ENCODE measurements around the gene MLPH. TPM values are rescaled to one million over a fixed set of nuclear protein-coding genes. Genes with fewer than 3 reads are reported as not detected.

Gene MLPH
- total and polyA plus RNA-seq, 2 of the 4 experiments (the other 2 are of a cell fraction), result 13.8 to 21.6 TPM

DNA sequence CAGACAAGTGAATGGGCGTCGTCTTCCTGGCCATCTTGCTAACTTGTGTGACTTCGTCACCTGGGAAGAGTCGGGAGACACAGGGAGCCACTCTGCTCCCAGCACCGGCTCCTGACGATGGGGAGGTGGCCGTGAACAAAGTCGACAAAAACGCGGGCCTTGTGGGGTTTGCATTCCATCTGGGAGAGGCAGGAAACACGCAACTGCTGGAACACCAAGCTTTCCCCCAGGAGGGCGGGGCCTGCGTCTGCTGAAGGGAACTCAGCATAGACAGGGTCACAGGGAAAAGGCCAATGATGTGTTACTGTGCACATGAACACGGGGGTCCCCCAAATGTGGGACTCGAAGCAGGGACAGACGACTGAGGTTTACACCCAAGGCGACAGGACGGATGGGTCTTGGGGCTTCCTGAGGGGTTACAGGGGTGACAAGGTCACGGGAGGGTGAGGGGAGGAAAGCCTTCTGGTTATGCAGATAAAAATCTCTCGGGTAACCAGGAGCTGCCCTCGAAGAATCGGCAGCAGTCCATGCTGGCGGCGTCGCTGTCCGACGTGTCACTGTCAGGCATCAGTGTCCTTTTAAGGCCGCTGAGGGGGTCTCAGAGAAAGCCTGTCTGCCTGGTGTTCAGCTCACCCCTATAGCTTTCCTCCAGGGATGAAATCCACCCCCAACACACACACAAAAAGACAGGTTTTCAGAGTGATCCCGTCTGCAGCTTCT is 51.1 kb downstream of the MLPH start:
- ChIA-PET CTCF (no interaction called here), POLR2A (ENCODE audit: unreplicated experiment) (no interaction called here)
- H3K4me2 ChIP-seq (ENCODE audit: low read depth, low read length), result no peak overlapping the region
- BruUV-seq (replicated peaks), result no TSS peak
- no peak overlapping the region for H2BK5ac ChIP-seq (ENCODE audit: low read depth, low read length, poor library complexity, severe bottlenecking)
- H3K4me1 ChIP-seq (ENCODE audit: control insufficient read depth, insufficient read depth, low read length), result peaks cover 4% of the 10 kb centered on the region; the same call in 1 of the 2 replicates
- H4K5ac ChIP-seq (ENCODE audit: low read depth, low read length), result no peak overlapping the region
- H4K20me1 ChIP-seq (ENCODE audit: insufficient read depth, low read length), result no peaks in the 10 kb centered on the region; the same call in 1 of the 2 replicates
- H4K8ac ChIP-seq (ENCODE audit: low read depth in 2 of 2, low read length in 2 of 2), result no peak overlapping the region
- H3K23ac ChIP-seq (ENCODE audit: low read depth, low read length), result no peak overlapping the region
- H3K9me3 ChIP-seq (ENCODE audit: control insufficient read depth, insufficient read depth, low read length), result no peaks in the 10 kb centered on the region
- H3K27me3 ChIP-seq (ENCODE audit: control insufficient read depth, insufficient read depth, low read length), result no peaks in the 10 kb centered on the region
- H3K36me3 ChIP-seq (ENCODE audit: control insufficient read depth, insufficient read depth, low read length), result no peaks in the 10 kb centered on the region
- H2AK9ac ChIP-seq (replicated peaks; ENCODE audit: low read depth, low read length, poor library complexity), result no peak overlapping the region
- no peak for ATAC-seq (ENCODE audit: low read depth)
- H3K9me1 ChIP-seq (ENCODE audit: insufficient read depth, low read length), result peaks cover 8% of the 10 kb centered on the region
- H3K56ac ChIP-seq (ENCODE audit: extremely low read depth, insufficient read depth, low read length), result no peak overlapping the region
- H2BK15ac ChIP-seq (ENCODE audit: low read depth, low read length), result no peak overlapping the region
- H3K9ac ChIP-seq (ENCODE audit: low read depth, low read length), result no peak overlapping the region
- H2BK20ac ChIP-seq (ENCODE audit: low read depth, low read length), result no peak overlapping the region
- dilution Hi-C loops (cut with HindIII; ENCODE audit: low sequenced_read_pairs, unreplicated experiment) (no loop called here), intact Hi-C loops (cut with micrococcal nuclease) (no loop called here), in situ Hi-C loops (cut with MboI; ENCODE audit: low sequenced_read_pairs) (no loop called here)
- no peak overlapping the region for H3K18ac ChIP-seq (ENCODE audit: low read depth, low read length)
- no peaks in the 10 kb centered on the region; a peak in 1 of 4 replicates for H3K79me1 ChIP-seq (ENCODE audit: low read depth in 1 of 2, low read length in 2 of 2)
- H3K27ac ChIP-seq (ENCODE audit: insufficient read depth, low read length), result no peak overlapping the region
- H4K91ac ChIP-seq (ENCODE audit: insufficient read depth, low read depth, low read length), result no peak overlapping the region
- H3K14ac ChIP-seq (replicated peaks; ENCODE audit: low read depth, low read length), result no peak overlapping the region
- no peak overlapping the region for H2BK120ac ChIP-seq (ENCODE audit: low read depth, low read length)
- H2AK5ac ChIP-seq (ENCODE audit: low read depth, low read length), result no peak overlapping the region
- H3K4me3 ChIP-seq (ENCODE audit: insufficient read depth, low read depth, low read length), result no peak overlapping the region
- no peak overlapping the region for H2AFZ ChIP-seq (replicated peaks; ENCODE audit: low read length, poor library complexity)
- no peak overlapping the region for H3K4ac ChIP-seq (ENCODE audit: low read depth, low read length)
- no peak for TF ChIP-seq MAFK (IDR thresholded peaks at IDR 0.05; ENCODE audit: low read depth, low read length)
- TF ChIP-seq RAD21 (IDR thresholded peaks at IDR 0.05; ENCODE audit: low read length), result no peak
- TF ChIP-seq, protein P1, sequence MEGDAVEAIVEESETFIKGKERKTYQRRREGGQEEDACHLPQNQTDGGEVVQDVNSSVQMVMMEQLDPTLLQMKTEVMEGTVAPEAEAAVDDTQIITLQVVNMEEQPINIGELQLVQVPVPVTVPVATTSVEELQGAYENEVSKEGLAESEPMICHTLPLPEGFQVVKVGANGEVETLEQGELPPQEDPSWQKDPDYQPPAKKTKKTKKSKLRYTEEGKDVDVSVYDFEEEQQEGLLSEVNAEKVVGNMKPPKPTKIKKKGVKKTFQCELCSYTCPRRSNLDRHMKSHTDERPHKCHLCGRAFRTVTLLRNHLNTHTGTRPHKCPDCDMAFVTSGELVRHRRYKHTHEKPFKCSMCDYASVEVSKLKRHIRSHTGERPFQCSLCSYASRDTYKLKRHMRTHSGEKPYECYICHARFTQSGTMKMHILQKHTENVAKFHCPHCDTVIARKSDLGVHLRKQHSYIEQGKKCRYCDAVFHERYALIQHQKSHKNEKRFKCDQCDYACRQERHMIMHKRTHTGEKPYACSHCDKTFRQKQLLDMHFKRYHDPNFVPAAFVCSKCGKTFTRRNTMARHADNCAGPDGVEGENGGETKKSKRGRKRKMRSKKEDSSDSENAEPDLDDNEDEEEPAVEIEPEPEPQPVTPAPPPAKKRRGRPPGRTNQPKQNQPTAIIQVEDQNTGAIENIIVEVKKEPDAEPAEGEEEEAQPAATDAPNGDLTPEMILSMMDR (conservative IDR thresholded peaks at IDR 0.05; ENCODE audit: low read depth, low read length), result no peak
- no peak for TF ChIP-seq CEBPB (IDR thresholded peaks at IDR 0.05; ENCODE audit: low read depth, low read length)
- no peak for TF ChIP-seq CHD1 (IDR thresholded peaks at IDR 0.05; ENCODE audit: low read depth, low read length)
- no peak for TF ChIP-seq BHLHE40 (IDR thresholded peaks at IDR 0.05; ENCODE audit: low read depth, low read length)
- TF ChIP-seq, protein P2, sequence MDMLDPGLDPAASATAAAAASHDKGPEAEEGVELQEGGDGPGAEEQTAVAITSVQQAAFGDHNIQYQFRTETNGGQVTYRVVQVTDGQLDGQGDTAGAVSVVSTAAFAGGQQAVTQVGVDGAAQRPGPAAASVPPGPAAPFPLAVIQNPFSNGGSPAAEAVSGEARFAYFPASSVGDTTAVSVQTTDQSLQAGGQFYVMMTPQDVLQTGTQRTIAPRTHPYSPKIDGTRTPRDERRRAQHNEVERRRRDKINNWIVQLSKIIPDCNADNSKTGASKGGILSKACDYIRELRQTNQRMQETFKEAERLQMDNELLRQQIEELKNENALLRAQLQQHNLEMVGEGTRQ (IDR thresholded peaks at IDR 0.05; ENCODE audit: low read depth, low read length), result no peak
- no peak for TF ChIP-seq MAZ (IDR thresholded peaks at IDR 0.05; ENCODE audit: borderline replicate concordance, low read depth, low read length)
- TF ChIP-seq SMC3 (IDR thresholded peaks at IDR 0.05; ENCODE audit: low read depth, low read length), result no peak
- TF ChIP-seq FOS (IDR thresholded peaks at IDR 0.05; ENCODE audit: low read depth, low read length), result no peak
- no peak for TF ChIP-seq RCOR1 (IDR thresholded peaks at IDR 0.05; ENCODE audit: insufficient replicate concordance, low read length)
- TF ChIP-seq NFE2L2 (IDR thresholded peaks at IDR 0.05; ENCODE audit: low read depth, low read length), result no peak
- no peak for TF ChIP-seq MXI1 (IDR thresholded peaks at IDR 0.05; ENCODE audit: borderline replicate concordance, low read depth, low read length)
- TF ChIP-seq RFX5 (IDR thresholded peaks at IDR 0.05; ENCODE audit: low read depth, low read length), result no peak
- TF ChIP-seq, protein P3, sequence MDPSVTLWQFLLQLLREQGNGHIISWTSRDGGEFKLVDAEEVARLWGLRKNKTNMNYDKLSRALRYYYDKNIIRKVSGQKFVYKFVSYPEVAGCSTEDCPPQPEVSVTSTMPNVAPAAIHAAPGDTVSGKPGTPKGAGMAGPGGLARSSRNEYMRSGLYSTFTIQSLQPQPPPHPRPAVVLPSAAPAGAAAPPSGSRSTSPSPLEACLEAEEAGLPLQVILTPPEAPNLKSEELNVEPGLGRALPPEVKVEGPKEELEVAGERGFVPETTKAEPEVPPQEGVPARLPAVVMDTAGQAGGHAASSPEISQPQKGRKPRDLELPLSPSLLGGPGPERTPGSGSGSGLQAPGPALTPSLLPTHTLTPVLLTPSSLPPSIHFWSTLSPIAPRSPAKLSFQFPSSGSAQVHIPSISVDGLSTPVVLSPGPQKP (IDR thresholded peaks at IDR 0.05; ENCODE audit: borderline replicate concordance, low read depth, low read length), result no peak
- TF ChIP-seq POLR2A (IDR thresholded peaks at IDR 0.05; ENCODE audit: low read depth, low read length), result no peak
- no peak for DNase-seq
- WGBS, 2 experiments (ENCODE audit: extremely low coverage in 2 of 2, insufficient read length in 1 of 2), result 67% methylated on average over 18 of the region's 29 CpGs; no CpG with 5 or more reads in 1 of the 2 experiments

Data from IMR-90 (cell line).